Right ventricle myocardium inferior (tissue), 1 donor: ENCODE measurements around the gene KDM1A. TPM values are rescaled to one million over a fixed set of nuclear protein-coding genes. Genes with fewer than 3 reads are reported as not detected.
A peak's percentile ranks its signal among the peaks of the same experiment; 100 is the strongest.

Experiments
- ATAC-seq: fragments of 200-7000 bp; cut with Tn5 transposase; one replicate; pipeline ENCODE4 v1.9.1; 2020; ENCODE audit warnings: mild to moderate bottlenecking, moderate library complexity
- DNase-seq: peaks from one replicate; pipeline ENCODE4 v3.0.0; 2021; ENCODE audit errors: missing footprints
- intact Hi-C: fragments of 100-400 bp; cut with DNase I; formaldehyde crosslinking; loops from one replicate; pipeline ENCODE4 v1.11.0; 2022
- total RNA-seq: library from RNA; stranded (reverse); fragmentation: NEBNext Ultra II Directional; extraction: Animal tissue kit (Norgen Biotek cat#: 25700); gene quantifications from one replicate; pipeline ENCODE4 v1.2.1, GENCODE V29; 2021
- donor health status: DM: no; HTN: yes; CAD: no; lungs with severe emphysema.

The KDM1A gene
- total RNA-seq, 1 donor from 2014 or later, result 31.7 TPM

- intact Hi-C loops, result no loop called here
- no peak for ATAC-seq
These were observed 32.1 kb downstream of the KDM1A start for GRCh38 chr1:23051290-23051909.

GRCh38 chr1:23057301-23057700 lies 38.0 kb downstream of the KDM1A start:
- intact Hi-C loops, result no loop called here
- ATAC-seq (no peak), DNase-seq (no peak)

More at GRCh38 chr1:23051290-23051909, 32.1 kb downstream of the KDM1A start:
- no peak for DNase-seq

DNA sequence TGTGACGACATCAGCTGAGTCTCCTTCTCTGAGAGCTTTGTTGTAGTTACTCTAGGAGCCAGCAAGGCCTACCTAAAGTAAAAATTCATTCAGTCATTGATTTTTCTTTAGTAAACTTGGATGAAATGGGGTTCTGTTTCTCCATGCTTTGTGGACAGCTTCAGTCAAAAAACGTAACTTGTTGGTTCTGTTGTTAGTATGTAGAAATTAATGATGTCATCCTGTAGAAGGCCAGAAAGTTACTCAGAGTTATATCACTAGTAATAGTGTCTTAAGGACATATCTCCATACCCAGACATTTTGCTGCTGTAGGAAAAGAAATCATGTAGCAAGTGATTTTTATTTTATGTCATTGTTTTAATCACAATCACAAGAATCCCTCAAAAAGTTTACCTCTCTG lies 43.0 kb downstream of the KDM1A start:
- intact Hi-C loops, result no loop called here
- DNase-seq, result no peak
- no peak for ATAC-seq

DNA sequence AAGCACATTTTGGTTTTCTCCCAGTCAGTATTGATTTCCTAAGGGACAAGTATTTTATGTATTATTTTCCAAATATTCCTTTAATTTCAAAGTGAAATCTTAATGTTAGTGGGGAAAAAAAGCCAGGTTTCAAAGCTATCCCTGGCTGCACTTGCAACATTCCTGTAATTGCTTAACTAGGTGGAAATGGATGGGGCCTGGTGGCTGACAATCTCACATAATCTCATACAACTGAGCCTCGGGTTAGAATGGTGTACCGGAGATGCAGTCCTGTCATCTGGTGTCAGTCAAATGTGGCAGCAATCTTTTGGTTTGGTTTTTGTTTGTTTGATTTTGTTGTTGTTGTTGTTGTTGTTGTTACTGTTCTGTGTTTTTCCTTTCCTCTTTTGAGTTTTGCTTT lies 46.1 kb downstream of the KDM1A start:
- ATAC-seq (no peak), DNase-seq (no peak)
- intact Hi-C loops, result no loop called here

DNA sequence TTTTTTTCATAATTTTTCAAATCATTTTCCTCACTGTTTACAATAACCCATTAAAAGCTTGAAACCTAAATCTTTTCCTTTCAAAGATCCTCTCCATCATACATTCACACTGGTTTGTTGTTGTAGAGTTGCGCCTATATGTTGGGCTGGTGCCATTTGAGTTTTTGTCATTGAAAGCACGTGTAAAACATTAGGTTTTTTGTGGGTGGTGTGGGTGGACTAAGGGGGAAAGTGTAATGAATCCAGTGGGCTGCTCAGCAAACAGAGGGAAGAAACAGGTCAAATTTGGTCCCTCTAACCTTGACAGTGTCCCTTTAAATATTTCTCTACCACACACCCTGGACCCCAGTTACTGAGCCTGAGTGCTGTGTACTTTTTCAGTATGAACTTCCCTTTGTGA lies 46.8 kb downstream of the KDM1A start:
- DNase-seq (no peak), ATAC-seq (no peak)
- intact Hi-C loops, result no loop called here

- intact Hi-C loops, result no loop called here
- no peak for DNase-seq
- no peak for ATAC-seq
These were observed 49.9 kb downstream of the KDM1A start for GRCh38 chr1:23069149-23069548.

GRCh38 chr1:23069675-23070074 lies 50.4 kb downstream of the KDM1A start:
- intact Hi-C loops, result no loop called here
- no peak for ATAC-seq
- no peak for DNase-seq

DNA sequence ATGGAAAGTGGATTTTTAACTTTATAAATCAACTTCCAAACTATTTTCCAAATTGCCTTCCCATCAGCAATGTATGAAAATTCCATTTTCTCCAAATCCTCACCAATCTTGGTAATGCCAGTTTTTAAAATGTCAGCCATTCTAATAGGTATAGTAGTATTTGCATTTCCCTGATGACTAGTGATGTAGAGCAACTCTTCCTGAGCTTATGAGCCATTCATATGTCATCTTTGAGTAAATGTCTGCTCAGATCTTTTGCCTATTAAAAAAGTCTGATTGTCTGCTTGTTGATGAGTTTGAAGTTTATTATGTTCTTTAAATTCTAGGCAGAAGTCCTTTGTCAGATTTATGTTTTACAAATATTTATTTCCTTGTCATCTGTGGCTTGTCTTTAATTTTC lies 54.7 kb downstream of the KDM1A start:
- ATAC-seq, result no peak
- intact Hi-C loops, result no loop called here
- DNase-seq, result no peak

- ATAC-seq (no peak), DNase-seq (no peak)
- intact Hi-C loops, result no loop called here
These were observed 59.8 kb downstream of the KDM1A start for GRCh38 chr1:23079025-23079424.

DNA sequence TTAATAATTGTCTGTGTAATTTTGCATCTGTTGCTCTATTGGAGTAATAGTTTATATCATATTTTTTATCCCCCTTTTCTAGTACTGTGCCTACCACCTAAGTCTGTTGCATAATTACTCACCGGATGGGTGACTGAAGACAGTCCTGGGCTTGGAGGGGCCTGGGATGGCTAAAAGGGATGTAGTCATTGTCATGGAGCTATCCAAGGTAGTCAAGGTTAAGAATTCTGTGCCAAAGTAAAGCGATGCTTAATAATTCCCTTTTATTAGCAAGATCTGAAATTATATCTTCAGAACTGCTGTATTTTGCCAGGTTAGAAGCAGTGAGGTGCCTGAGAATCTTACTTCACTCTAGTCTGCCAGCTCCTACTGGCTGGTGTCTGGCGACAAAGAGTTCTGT lies 61.6 kb downstream of the KDM1A start:
- DNase-seq (no peak), ATAC-seq (no peak)
- intact Hi-C loops, result no loop called here

DNA sequence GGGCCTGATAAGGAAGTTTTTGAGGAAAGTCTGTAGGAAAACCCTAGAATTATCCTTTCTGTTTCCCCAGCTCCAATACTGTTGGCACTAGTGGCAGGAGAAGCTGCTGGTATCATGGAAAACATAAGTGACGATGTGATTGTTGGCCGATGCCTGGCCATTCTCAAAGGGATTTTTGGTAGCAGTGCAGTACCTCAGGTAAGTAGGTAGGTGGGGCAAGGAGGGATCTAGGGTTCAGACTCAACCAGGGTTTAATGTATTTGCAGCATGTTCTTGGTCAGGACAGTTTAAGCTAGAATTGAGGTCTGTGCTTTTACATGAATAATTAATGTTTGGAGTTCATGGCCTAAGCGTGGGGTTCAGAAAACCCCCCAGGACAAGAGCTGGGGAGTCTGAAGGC lies 62.1 kb downstream of the KDM1A start:
- intact Hi-C loops, result no loop called here
- no peak for ATAC-seq
- DNase-seq, result no peak

DNA sequence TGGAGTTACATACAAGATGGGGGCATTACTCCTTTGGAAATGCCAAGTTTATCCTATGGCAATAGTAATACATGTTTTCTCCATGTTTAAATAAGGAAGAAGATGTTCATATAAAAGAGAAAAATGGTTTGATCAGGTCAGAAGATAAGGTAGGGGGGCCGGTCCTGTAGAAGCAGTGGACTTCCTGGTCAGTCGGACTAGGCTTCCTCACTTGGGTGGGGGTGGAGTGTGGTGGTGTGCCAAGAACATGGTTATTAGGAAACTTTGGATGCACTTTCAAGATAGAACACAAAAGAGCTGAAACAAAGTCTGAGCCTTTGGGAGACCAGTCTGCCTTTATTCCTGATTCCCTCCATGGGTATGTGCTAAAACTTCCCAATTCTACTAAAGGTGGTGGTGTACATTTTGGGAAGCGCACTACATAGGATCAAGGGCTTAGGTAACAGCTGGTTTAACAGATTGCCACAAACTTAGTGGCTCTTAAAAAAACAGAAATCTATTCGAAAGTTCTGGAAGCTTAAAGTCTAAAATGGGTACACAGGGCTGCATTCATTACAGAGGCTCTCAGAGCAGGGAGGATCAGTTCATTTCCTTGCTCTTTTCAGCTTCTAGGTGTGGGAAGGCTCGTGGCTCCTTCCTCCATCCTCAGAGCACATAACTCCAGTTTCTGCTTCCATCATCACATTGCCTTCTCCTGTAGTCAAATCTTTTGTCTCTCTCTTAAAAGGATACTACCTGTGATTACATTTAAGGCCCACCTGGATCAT lies 64.6 kb downstream of the KDM1A start:
- peak; percentile 65 for DNase-seq

DNA sequence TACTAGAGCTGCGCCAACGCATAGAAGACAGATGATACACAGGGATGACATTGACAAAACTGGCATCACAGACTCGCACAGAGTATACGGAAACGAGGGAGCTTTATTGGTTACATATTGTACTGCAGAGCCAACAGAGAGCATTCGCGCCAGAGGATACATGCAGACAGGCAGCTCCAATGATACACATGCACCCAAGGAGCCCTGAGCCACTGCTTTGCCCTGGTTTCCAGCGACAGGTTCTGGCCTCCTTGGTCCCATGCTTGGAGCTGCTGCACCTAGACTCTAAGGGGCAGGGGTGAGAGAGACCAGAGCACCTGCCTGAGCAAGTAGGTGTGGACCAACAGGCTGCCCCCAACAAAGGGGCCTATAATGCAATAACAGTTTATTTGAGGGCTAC lies 65.6 kb downstream of the KDM1A start:
- intact Hi-C loops, result no loop called here
- ATAC-seq (no peak), DNase-seq (no peak)

More for the DNA sequence above, 64.6 kb downstream of the KDM1A start:
- intact Hi-C loops, result no loop called here
- peak; percentile 76 for ATAC-seq

DNA sequence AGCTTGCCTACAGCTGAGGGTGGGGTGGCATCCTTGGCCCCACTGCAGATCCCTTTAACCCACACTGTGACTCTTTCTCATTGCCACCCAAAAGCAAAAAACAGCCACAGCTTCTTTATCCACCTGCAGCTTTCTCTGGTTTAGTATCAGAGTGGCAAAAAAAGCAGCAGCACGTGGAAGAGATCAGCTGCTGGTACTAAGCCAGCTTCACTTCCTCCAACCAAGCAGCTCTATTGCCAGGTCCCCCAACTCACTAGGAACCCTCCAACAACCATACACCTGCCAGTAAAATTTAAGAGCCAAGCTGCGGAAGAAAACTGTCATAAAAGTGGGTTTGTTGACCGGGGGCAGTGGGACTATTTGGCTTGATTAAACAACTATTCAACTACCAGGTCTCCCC lies 66.4 kb downstream of the KDM1A start:
- intact Hi-C loops, result no loop called here
- DNase-seq (no peak), ATAC-seq (no peak)

GRCh38 chr1:23088027-23088426 lies 68.8 kb downstream of the KDM1A start:
- intact Hi-C loops, result no loop called here
- DNase-seq (no peak), ATAC-seq (no peak)

GRCh38 chr1:23090056-23090455 lies 70.8 kb downstream of the KDM1A start:
- intact Hi-C loops, result loop anchor here (10.0 kb wide), 2 partner anchors 115 to 185 kb away; partner anchors contain the start of gene LACTBL1
- ATAC-seq (no peak), DNase-seq (no peak)

DNA sequence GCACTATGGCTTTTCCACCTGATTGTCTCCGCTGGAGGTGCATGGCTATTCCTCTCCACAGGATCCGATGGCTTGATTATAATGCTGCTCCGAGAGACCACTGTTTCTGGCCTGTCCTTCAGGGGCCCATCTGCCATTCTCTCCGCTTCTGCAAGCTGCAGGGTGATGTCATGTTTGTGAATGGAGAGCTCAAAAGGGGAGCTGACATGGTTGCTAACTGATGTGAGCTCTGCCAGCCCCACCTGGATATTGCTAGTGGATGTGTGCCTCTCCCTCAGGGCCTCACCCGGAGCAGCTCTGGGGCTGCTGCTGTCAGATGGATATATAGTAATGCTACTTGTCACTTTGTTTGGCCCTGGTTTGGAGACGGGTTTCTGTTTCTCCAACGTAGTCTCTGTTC lies 72.3 kb downstream of the KDM1A start:
- intact Hi-C loops, result loop anchor here (10.0 kb wide), 2 partner anchors 117 to 183 kb away; partner anchors contain the start of gene LACTBL1

DNA sequence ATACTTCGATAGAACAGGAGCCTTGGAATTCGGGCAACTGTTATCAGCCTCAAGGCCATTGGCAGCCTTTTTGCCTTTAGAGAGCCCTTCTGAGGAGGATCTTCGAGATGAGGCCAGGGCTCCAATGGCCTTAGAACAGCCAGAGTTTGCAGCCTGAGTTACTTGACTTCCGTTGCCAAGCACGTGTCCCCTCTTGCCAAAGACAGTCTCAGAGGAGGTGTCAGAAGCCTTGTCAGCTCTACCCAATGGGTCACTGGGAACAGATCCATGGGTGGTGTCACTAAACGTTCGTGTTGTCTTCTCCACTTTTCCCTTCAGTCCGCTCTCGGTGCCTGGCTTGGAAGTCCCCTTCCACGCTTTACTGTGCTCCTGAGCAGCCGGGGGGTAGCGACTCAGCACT lies 73.2 kb downstream of the KDM1A start:
- intact Hi-C loops, result loop anchor here (10.0 kb wide), 2 partner anchors 118 to 182 kb away; partner anchors contain the start of gene LACTBL1
- no peak for DNase-seq
- ATAC-seq, result no peak

More for the DNA sequence above, 72.3 kb downstream of the KDM1A start:
- no peak for DNase-seq
- no peak for ATAC-seq

GRCh38 chr1:23097316-23097715 lies 78.0 kb downstream of the KDM1A start:
- intact Hi-C loops, result loop anchor here (10.0 kb wide), 2 partner anchors 123 to 177 kb away; partner anchors contain the start of gene LACTBL1
- no peak for DNase-seq
- ATAC-seq, result no peak
